OCI-LY1 (cell line): ENCODE measurements around the gene POLR1B.

Experiments used
- CTCF ChIP-seq: fragments of 200-600 bp; sonication (generic), shearing (Covaris generic); IDR thresholded peaks from 2 replicates; pipeline ENCODE4 v1.5.1; 2017; ENCODE audit warnings: mild to moderate bottlenecking, antibody characterized with exemption, low read length, moderate library complexity, mixed read lengths
- EZH2 ChIP-seq: fragments of 200-600 bp; sonication (generic), shearing (Covaris generic); IDR thresholded peaks from 2 replicates; pipeline ENCODE4 v1.8.0; 2017; ENCODE audit warnings: borderline replicate concordance, mixed run types, mild to moderate bottlenecking, antibody characterized with exemption, low read length, moderate library complexity, mixed read lengths

GRCh38 chr2:112566104-112566503, 23.8 kb downstream of the POLR1B start:
- TF ChIP-seq CTCF = no peak
- TF ChIP-seq EZH2 = no peak
